HL-60/S4 treated with phorbol 12-myristate 13-acetate at 8.2 ng/mL for 4 days and 3 days (cell line): ENCODE results near the gene AGAP3.

ENCODE experiments used
- in situ Hi-C: fragments of 300-500 bp; cut with MboI; formaldehyde crosslinking; loops from 2 replicates; pipeline ENCODE4 v1.15.0; 2022; ENCODE audit warnings: low sequenced_read_pairs

The AGAP3 gene

DNA sequence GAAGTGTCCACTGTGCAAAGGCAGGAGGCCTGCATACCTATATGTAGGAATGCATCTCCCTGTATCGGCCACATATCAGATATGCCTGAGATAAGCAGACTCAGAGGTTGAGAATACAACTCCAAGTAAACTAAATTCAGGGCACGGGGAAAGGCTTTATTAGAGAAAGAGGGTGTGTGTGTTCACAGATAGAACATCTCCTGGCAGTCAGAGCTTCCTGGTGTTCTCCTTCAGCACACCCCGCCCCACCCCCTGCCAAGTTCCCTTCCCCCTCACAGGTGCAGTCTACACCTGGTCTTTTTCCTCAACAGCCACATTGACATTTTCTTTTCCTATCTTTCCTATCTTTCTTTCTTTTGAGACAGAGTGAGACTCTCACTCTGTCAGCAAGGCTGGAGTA lies 64.1 kb downstream of the AGAP3 start:
- in situ Hi-C loops, result no loop called here

DNA sequence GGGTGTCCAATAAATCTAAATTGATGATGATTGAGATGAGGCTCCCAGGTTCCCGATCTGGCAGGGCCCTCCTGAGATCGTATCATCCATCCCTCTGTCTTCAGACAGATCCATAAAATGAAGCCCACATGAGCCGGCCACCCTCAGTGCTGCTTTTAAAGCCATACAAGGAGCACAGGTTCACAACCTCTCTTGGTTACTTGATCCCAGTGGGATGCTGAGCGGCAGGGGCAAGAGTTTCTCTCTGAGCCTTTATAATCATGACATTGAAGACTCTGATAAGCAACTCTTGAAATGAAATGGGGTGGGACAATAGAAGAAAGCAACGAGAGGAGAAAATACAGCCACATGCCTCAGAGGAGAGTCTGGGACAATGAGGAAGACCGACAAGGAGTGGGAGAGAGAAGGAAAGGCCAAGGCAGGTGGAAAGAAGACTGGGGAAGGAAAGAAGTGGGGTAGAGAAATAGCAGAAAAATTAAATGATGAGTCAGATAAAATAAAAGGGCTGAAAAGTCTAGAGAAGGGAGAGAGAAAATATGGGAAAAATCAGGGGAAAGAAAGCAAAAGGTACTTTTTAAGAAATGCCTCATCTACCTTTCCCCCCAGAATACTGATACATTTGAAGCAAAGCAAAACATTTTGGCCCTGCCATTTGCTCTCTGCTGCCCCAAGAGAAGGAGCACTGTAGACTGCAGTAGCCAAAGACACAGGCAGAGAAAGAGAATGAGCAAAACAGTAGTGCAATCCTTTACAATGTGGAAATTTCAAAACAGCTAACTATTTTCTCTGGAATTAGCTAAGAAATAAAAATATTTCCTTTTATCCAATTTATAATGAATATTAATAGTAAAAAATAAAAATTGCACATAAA lies 66.6 kb downstream of the AGAP3 start:
- in situ Hi-C loops, result no loop called here

- in situ Hi-C loops, result no loop called here
Measured at GRCh38 chr7:151157645-151158329, 71.5 kb downstream of the AGAP3 start.

GRCh38 chr7:151161757-151162156 lies 75.5 kb downstream of the AGAP3 start:
- in situ Hi-C loops, result no loop called here

- in situ Hi-C loops, result no loop called here
Measured at GRCh38 chr7:151166629-151167196, 80.4 kb downstream of the AGAP3 start.

- in situ Hi-C loops, result no loop called here
Measured at GRCh38 chr7:151167197-151167961, 81.1 kb downstream of the AGAP3 start, which contains the start of gene GBX1. GBX1 (minus strand) TSS chr7:151167694; CDS start chr7:151167548, 146 bp downstream.

DNA sequence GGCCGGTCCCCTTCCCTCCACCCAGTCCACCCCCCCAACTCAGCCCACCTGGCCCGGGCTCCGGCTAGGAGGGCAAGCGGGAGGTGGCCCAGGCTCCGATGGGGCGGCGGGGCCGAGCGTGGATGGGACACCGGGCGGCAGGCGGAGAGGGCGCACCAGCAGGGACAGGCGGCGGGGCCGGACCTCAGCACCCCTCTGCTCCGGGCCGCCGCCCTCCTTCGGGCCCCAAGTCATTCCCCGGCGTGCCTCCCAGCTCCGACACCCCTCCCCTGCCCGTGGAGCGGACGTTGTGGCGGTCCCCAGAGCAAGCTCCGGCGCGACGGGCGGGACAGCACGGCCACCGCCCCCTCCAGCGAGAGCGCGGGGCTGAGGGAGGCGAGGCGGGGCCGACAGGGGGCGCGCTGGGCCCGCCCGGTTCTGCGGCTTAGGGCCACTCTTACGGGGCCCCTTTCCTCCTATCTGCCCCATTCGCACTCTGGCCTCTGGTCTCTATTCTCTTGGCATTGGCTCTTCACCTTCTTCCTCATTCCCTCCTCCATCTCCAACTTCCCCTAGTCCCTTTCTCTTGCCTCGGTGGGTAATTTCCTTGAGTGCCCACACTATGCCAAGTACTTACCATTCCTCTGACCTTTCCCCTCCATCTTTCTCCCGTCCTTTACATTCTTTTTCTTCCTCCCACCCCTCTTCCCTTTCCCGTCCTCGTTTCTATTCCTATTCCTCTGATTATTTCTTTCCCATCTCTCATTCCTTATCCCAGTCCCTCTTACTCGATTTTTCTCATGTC lies 81.9 kb downstream of the AGAP3 start:
- in situ Hi-C loops, result no loop called here

DNA sequence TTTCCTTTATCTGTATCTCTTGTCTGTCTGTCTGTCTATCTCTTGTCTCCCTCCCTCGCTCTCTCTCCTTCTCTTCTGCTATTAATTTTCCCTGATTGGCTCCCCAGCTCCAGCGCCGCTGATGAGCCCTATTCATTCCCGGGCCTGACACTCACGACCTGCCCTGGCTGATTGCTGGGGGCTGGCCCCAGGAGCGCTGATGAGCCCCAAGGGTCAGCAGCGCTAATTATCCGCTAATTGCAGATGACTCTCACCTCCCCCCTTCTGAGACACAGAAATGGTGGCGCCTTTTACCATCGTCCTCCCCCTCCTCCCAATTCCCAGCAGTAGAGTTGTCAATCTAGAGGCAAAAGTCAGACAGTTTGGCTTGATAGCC lies 82.5 kb downstream of the AGAP3 start:
- in situ Hi-C loops, result no loop called here

GRCh38 chr7:151172273-151173141 lies 86.2 kb downstream of the AGAP3 start:
- in situ Hi-C loops, result no loop called here

- in situ Hi-C loops, result no loop called here
Measured at GRCh38 chr7:151173386-151174245, 87.3 kb downstream of the AGAP3 start.

- in situ Hi-C loops, result no loop called here
Measured at GRCh38 chr7:151174246-151175046, 88.2 kb downstream of the AGAP3 start.

GRCh38 chr7:151175047-151175792 lies 88.9 kb downstream of the AGAP3 start:
- in situ Hi-C loops, result no loop called here

DNA sequence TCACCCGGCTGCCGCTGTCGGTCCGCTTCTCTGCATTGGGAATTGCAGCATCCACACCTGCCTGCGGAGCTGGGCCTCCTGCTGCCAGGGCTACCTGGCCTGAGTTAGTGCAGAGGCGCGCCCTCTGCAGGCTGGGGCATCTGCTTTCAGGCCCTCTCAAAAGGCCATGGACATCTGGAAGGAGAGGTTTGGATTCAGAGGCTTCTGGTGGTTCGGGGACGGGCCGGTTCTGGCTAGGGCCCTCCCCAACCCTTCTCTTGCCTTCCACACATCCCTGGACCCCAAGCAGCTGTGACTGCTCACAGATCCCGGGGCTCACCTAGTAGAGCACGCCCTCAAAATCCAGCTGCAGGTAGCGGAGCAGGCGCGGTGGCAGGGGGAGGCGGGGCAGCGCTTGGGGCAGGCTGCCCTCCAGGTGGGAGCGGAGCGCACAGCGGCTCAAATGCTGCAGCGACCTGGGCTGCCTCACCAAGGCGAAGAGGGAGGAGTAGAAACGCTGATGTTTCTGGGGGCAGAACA lies 89.6 kb downstream of the AGAP3 start:
- in situ Hi-C loops, result no loop called here

DNA sequence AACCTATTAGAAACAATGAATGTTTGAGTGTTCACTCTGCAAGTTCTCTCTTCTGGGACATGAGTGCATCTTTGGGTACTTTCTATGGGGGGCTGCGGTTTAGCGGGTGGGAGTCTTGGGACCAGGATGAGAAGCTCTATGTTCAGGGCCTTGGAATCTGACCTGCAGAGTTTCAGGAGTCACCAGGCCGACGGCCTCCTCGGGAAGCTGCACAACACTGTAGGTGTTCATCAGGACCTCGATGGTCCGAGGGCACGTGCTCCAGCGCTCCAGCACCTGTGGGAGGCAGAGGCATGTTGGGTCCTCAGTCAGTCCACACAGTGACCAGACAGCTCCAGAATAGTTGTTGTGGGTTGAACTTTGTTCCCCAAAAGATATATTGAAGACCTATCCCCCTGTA lies 90.1 kb downstream of the AGAP3 start:
- in situ Hi-C loops, result no loop called here

- in situ Hi-C loops, result no loop called here
Measured at GRCh38 chr7:151177310-151177709, 91.0 kb downstream of the AGAP3 start.

GRCh38 chr7:151178236-151178635 lies 92.0 kb downstream of the AGAP3 start:
- in situ Hi-C loops, result no loop called here

- in situ Hi-C loops, result no loop called here
Measured at GRCh38 chr7:151178831-151179230, 92.6 kb downstream of the AGAP3 start.
